ENCODE measurements around the gene ZFYVE28. TPM values are rescaled to one million over a fixed set of nuclear protein-coding genes. Genes with fewer than 3 reads are reported as not detected.

Gene ZFYVE28
- total and polyA plus RNA-seq, 10 of the 15 experiments (the other 5 are each of a cell fraction or from before 2014, with no cell fraction given): 0.06 to 1.9 (median 0.22) TPM; not detected in 1

DNA sequence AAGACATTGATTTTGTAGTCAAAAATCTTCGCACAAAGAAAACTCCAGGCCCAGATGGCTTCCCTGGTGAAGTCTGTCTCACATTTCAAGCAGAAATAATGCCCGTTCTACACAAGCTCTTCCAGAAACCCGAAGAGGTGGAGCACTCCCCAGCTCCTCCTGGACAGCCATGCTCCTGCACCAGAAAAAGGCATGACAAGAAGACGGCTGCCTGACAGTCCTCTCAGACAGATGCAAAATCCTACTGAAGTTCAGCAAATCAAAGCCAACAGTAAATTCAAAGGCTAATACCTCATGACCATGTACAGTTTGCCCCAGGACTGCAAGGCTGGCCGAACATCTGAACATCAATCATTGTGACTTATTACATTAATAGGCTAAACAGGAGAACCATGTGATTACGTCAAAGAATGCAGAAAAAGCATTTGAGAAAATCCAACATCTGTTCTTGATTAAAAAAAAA is 125.8 kb downstream of the ZFYVE28 start:
- SMC1A ChIA-PET (ENCODE audit: uncharacterized antibody, unreplicated experiment): no interaction called here
- no peak for TF ChIP-seq HCFC1 (IDR thresholded peaks at IDR 0.05; ENCODE audit: low read length)
- TF ChIP-seq TARDBP (IDR thresholded peaks at IDR 0.05; ENCODE audit: borderline replicate concordance): no peak
- TF ChIP-seq SREBF1 (IDR thresholded peaks at IDR 0.05; ENCODE audit: low read length): no peak
- no peak for TF ChIP-seq SMAD5 (IDR thresholded peaks at IDR 0.05; ENCODE audit: low read depth)
- TF ChIP-seq, protein P1, sequence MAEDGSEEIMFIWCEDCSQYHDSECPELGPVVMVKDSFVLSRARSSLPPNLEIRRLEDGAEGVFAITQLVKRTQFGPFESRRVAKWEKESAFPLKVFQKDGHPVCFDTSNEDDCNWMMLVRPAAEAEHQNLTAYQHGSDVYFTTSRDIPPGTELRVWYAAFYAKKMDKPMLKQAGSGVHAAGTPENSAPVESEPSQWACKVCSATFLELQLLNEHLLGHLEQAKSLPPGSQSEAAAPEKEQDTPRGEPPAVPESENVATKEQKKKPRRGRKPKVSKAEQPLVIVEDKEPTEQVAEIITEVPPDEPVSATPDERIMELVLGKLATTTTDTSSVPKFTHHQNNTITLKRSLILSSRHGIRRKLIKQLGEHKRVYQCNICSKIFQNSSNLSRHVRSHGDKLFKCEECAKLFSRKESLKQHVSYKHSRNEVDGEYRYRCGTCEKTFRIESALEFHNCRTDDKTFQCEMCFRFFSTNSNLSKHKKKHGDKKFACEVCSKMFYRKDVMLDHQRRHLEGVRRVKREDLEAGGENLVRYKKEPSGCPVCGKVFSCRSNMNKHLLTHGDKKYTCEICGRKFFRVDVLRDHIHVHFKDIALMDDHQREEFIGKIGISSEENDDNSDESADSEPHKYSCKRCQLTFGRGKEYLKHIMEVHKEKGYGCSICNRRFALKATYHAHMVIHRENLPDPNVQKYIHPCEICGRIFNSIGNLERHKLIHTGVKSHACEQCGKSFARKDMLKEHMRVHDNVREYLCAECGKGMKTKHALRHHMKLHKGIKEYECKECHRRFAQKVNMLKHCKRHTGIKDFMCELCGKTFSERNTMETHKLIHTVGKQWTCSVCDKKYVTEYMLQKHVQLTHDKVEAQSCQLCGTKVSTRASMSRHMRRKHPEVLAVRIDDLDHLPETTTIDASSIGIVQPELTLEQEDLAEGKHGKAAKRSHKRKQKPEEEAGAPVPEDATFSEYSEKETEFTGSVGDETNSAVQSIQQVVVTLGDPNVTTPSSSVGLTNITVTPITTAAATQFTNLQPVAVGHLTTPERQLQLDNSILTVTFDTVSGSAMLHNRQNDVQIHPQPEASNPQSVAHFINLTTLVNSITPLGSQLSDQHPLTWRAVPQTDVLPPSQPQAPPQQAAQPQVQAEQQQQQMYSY (CRISPR knock-in tag; IDR thresholded peaks at IDR 0.05): no peak
- no peak for TF ChIP-seq PAX5 (IDR thresholded peaks at IDR 0.05; ENCODE audit: borderline replicate concordance, low read depth, low read length)
- TF ChIP-seq CBX3 (IDR thresholded peaks at IDR 0.05; ENCODE audit: borderline replicate concordance, low read depth): no peak
- TF ChIP-seq ZNF274 (IDR thresholded peaks at IDR 0.05; ENCODE audit: insufficient read depth, insufficient read length): no peak
- TF ChIP-seq MXI1 (IDR thresholded peaks at IDR 0.05; ENCODE audit: low read depth, low read length): no peak
- TF ChIP-seq, protein P2, sequence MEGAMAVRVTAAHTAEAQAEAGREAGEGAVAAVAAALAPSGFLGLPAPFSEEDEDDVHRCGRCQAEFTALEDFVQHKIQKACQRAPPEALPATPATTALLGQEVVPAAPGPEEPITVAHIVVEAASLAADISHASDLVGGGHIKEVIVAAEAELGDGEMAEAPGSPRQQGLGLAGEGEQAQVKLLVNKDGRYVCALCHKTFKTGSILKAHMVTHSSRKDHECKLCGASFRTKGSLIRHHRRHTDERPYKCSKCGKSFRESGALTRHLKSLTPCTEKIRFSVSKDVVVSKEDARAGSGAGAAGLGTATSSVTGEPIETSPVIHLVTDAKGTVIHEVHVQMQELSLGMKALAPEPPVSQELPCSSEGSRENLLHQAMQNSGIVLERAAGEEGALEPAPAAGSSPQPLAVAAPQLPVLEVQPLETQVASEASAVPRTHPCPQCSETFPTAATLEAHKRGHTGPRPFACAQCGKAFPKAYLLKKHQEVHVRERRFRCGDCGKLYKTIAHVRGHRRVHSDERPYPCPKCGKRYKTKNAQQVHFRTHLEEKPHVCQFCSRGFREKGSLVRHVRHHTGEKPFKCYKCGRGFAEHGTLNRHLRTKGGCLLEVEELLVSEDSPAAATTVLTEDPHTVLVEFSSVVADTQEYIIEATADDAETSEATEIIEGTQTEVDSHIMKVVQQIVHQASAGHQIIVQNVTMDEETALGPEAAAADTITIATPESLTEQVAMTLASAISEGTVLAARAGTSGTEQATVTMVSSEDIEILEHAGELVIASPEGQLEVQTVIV (IDR thresholded peaks at IDR 0.05; ENCODE audit: borderline replicate concordance, partially characterized antibody): no peak
- no peak for TF ChIP-seq RCOR1 (conservative IDR thresholded peaks at IDR 0.05; ENCODE audit: low read depth, low read length)
- TF ChIP-seq, protein P3, sequence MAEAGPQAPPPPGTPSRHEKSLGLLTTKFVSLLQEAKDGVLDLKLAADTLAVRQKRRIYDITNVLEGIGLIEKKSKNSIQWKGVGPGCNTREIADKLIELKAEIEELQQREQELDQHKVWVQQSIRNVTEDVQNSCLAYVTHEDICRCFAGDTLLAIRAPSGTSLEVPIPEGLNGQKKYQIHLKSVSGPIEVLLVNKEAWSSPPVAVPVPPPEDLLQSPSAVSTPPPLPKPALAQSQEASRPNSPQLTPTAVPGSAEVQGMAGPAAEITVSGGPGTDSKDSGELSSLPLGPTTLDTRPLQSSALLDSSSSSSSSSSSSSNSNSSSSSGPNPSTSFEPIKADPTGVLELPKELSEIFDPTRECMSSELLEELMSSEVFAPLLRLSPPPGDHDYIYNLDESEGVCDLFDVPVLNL (IDR thresholded peaks at IDR 0.05; ENCODE audit: low read depth, low read length): no peak
- no peak for TF ChIP-seq PML (IDR thresholded peaks at IDR 0.05; ENCODE audit: low read length)
- TF ChIP-seq NRF1 (conservative IDR thresholded peaks at IDR 0.05; ENCODE audit: low read depth, low read length): no peak
- TF ChIP-seq BHLHE40 (IDR thresholded peaks at IDR 0.05; ENCODE audit: borderline replicate concordance in 1 of 2, low read depth in 2 of 2, low read length in 1 of 2): no peak
- TF ChIP-seq TCF7 (IDR thresholded peaks at IDR 0.05; ENCODE audit: borderline replicate concordance): no peak

More for the DNA sequence above, 125.8 kb downstream of the ZFYVE28 start:
- in situ Hi-C loops (cut with MboI) (no loop called here), intact Hi-C loops (cut with micrococcal nuclease; ENCODE audit: unreplicated experiment) (no loop called here)
- no peak for DNase-seq (ENCODE audit: low read depth, low spot score)
- Histone ChIP-seq H3K36me3 (ENCODE audit: control insufficient read depth in 2 of 2, insufficient read depth in 2 of 2, low read length in 1 of 2) (no peaks in the 10 kb centered on the region), H4K20me1 (ENCODE audit: control insufficient read depth, insufficient read depth) (no peaks in the 10 kb centered on the region), H3K9ac (ENCODE audit: control insufficient read depth, insufficient read depth, low read length) (no peak overlapping the region), H3K27me3 (replicated peaks in 1 of 2; ENCODE audit: control insufficient read depth in 2 of 2, insufficient read depth in 2 of 2, low read length in 1 of 2) (peaks cover 0 to 1% of the 10 kb centered on the region in 2 experiments; a peak in 2 of 4 replicates), H3K4me2 (ENCODE audit: control insufficient read depth, insufficient read depth) (no peak overlapping the region), H3K79me2 (ENCODE audit: control insufficient read depth, insufficient read depth, low read length) (no peaks in the 10 kb centered on the region), H3K27ac (ENCODE audit: control insufficient read depth, insufficient read depth) (no peak overlapping the region), H3K9me3 (replicated peaks; ENCODE audit: control insufficient read depth, insufficient read depth, low read length) (no peaks in the 10 kb centered on the region), H3K4me1 (ENCODE audit: control insufficient read depth, insufficient read depth, low read length) (peaks cover 8% of the 10 kb centered on the region; the same call in 1 of the 2 replicates), H3K4me3 (no peak overlapping the region), H2AFZ (ENCODE audit: control insufficient read depth, low read depth, low read length) (no peak overlapping the region)
- ChIA-PET RAD21 (ENCODE audit: unreplicated experiment) (no interaction called here), POLR2A (no interaction called here), CTCF (no interaction called here)
- no peak for FAIRE-seq
- WGBS (ENCODE audit: insufficient coverage, insufficient replicate concordance, low lambda C conversion rate, missing lambda C conversion rate): 55% methylated on average over 6 of the region's 6 CpGs
- no peak for ATAC-seq
- no TSS peak for BruUV-seq (replicated peaks)

Data from GM12878 (cell line).